GM18508 (cell line): ENCODE measurements around the gene TUBGCP6.

ENCODE experiments used
- ATAC-seq: cut with Tn5 transposase; IDR thresholded peaks from one replicate; pipeline ENCODE4 v1.9.1; 2021; ENCODE audit warnings: moderate number of reproducible peaks; ENCODE audit not compliant: insufficient read depth, unreplicated experiment

The TUBGCP6 gene

GRCh38 chr22:50186181-50186714, 58.6 kb downstream of the TUBGCP6 start:
- no peak for ATAC-seq

DNA sequence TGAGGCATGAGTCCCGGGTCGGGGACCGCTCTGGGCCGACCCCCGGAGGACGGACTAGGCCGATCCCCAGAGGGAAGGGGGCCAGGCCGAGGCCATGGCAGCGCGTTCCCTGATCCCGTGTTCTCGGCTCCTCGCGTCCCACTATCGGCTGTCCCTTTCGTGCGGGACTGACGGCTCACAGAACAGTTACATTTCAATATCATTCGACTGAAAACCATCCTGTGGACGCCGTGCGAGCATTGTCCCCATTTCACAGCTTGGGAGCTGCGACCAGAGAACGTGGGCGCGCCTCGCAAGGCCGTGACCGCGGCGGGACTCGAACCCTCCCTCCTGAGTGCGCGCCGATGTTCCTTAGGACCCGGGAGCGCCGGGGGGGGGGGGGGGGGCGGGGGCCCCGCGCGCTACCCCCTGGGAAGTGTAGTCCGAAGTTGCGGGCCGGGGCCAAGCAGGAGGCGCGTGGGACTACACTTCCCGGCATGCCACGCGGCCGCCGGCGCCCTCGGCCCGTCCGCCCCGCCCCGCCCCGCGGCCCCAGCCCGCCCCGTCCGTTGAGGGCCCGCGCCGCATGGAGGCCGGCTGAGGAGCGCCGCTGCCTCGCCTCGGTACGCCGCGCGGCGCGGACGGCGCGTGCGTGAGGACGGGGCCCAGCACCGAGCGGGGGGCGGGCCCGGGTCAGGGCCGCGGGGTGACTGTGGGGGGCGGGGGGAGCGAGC, 59.3 kb downstream of the TUBGCP6 start, which contains the start of gene TRABD:
Gene TRABD, plus strand, starts transcription at position 539 of the 713 bp plus-strand sequence. CDS start 7,148 bp downstream, outside the sequence.
- ATAC-seq = no peak

DNA sequence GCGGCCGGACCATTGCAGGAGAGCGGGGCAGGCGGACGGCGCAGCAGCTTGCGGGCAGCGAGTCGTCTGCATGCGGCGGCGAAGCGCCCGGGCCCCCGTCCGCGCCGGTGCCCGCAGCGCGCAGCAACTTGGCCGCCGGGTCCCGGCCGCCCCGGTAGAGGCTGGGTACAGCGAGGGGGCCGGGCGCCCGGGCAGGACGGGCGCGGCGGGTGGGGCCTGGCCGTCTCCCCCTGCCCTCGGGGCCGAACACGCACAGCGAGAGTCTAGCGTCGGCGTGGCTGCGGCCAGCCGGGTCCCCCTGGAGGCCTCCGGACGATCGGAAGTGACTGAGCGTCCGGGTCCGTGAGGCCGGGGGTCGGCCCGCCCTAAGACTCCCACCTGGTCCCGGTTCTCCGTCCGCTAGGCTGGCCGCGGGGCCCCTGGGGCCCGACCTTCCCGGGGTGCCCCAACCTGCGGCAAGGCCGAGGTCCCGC, 59.9 kb downstream of the TUBGCP6 start:
- no peak for ATAC-seq

DNA sequence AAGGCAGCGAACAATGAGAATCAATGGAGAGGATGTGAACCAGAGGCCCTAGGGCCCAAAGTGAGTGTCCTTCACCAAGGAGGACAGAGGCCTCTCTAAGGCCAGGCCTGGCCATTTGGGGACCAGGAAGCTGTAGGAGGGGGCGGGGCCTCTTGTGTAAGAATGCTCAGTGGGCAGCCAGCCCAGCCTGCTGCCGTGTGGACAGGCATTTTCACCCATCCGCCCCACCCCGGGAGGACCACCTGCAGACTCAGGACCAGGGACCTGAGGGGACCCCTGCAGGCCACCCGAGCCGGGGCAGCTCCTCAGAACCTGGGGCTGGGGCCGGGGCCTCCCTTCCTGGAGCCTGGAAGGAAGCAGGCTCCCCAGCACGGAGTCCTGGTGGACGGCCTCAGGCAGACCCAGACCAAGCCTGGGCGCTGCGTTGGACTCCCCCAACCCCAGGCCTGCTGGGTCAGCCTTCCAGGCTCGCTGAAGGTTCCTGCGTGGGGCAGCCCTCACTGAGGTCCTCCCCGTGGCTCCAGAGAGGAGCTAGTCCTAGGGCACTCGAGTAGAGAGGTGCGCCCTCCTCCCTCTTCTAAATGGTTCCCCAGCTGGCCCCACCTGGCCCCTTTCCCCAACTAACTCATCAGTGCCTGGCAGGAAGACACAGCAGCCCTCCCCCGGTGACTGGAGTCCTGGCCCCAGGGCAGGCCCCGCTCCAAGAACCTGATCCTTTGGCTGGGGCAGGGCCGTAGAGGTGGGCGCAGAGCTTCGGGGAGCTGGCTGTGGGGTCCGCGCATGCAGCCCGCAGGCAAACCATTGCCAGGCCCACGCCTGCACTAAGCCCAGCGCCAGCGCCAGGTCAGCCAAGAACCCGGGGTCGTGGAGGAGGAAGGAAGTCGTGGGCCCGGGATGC, 60.6 kb downstream of the TUBGCP6 start:
- ATAC-seq = no peak

DNA sequence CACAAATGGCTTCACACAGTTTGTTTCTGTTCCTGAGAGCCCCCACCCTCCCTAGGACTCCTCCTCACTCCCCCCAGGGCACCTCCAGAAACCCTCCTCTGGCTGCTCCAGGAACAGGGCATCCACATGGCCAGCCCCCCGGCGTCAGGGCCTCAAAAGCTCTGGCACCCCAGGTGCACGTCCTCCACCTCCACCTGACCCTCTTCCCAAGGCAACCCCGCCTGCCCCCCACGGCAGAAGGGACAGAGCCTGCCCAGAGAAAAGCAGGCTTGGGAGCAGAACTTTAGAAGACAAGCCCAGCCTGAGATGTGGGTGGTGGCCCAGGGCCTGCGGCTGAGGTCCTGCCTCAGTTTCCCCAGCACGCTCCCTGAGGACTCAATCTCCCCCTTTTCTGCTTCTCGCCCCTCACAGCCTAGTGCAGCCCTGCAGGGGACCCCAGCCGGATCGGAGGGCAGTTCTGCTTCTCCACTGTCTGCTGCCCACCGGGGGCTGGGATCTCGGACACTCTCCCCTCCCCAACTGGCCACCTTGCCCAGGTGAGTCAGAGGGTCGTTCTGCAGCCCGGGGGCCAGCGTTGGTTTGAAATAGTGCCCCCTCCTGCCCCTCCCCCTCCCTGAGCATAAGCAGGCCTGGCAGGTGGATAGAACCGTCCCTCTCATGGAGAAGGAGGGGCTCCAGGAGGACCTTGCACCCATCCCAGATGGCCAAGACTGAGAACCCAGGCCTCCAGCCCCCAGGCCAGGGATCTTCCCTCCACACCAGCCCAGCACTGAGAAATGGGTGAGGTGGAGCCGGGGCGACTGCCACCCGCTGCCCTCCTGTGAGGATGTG, 61.5 kb downstream of the TUBGCP6 start:
- ATAC-seq = no peak

DNA sequence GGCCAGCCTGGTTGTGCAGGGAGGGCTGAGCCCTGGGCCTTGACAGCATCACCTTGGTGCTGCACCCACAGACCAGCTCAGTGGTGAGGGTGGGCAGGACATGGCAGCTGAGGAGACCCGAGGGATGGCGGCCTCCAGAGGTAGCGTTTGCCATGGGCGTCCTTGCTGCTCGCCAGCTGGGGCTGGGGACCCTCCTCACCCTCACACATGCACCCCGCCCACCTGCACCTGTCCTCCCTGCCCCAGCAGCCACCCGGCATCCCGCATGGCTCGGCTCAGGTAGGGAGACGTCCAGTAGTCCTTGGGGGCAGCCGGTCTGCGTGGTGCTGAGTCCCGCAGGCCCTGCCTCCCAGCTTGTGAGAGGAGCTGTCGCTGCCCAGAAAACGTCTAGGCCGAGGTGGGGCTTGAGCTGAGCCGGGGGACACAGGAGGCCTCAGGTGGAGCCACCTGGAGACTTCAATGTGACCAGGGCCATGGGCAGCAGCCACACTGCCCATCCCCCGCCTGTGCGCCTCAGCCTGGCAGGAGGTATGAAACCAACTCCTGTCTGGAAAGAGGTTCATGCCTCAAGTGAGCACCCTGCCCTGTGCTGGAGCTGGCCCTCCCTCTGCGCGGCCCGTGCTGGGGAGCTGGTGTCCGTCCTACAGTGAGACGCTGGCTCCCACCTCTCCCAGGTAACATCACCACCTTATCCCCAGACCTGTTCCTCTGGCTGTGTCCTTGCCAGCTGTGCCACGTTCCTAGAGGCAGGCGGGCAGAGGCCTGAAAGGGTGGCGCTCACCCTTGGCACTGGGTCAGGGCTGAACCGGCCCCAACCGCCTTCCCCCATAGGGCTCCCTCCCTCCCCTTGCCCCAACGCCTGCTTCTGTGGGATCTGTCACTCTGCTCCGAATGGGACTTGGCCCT, 62.4 kb downstream of the TUBGCP6 start:
- no peak for ATAC-seq

GRCh38 chr22:50180727-50181521, 63.9 kb downstream of the TUBGCP6 start:
- ATAC-seq = no peak

GRCh38 chr22:50179937-50180726, 64.7 kb downstream of the TUBGCP6 start:
- no peak for ATAC-seq

GRCh38 chr22:50178871-50179869, 65.7 kb downstream of the TUBGCP6 start:
- ATAC-seq = no peak

DNA sequence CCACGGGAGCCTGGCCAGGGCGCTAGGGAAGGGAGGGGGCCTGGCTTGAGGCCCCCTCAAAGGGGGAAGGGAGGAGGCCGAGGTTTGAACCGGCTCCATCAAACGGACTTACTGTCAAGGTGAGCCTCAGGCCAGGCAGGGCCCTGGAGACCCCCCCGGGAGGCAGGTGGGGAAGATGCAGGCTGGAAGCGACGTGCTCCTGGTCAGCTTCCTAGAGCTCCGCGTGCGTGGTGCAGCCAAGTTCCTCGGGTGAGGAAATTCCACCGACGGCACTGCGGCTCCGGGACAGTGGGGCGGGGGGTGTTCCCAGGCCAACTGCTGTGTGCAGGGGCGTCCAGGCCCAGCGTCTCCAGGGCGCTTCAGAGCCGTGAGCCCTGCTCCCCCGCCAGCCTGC, 66.4 kb downstream of the TUBGCP6 start:
- ATAC-seq = no peak

DNA sequence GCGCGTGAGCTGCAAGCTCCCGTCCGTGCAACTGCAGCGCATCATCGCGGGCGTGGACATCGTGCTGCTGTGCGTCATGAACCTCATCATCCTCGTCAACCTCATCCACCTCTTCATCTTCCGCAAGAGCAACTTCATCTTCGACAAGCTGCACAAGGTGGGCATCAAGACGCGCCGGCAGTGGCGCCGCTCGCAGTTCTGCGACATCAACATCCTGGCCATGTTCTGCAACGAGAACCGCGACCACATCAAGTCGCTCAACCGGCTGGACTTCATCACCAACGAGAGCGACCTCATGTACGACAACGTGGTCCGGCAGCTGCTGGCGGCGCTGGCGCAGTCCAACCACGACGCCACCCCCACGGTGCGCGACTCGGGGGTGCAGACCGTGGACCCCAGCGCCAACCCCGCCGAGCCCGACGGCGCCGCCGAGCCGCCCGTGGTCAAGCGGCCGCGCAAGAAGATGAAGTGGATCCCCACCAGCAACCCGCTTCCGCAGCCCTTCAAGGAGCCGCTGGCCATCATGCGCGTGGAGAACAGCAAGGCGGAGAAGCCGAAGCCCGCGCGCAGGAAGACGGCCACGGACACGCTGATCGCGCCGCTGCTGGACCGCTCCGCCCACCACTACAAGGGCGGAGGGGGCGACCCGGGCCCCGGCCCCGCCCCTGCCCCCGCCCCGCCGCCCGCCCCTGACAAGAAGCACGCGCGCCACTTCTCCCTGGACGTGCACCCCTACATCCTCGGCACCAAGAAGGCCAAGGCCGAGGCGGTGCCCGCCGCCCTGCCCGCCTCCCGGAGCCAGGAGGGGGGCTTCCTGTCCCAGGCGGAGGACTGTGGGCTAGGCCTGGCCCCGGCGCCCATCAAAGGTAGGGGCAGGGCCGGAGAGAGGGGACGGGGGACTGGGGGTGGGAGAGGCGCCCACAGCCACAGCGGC, 67.0 kb downstream of the TUBGCP6 start:
- no peak for ATAC-seq

- ATAC-seq = no peak
These were observed 67.8 kb downstream of the TUBGCP6 start for GRCh38 chr22:50176850-50177536.

DNA sequence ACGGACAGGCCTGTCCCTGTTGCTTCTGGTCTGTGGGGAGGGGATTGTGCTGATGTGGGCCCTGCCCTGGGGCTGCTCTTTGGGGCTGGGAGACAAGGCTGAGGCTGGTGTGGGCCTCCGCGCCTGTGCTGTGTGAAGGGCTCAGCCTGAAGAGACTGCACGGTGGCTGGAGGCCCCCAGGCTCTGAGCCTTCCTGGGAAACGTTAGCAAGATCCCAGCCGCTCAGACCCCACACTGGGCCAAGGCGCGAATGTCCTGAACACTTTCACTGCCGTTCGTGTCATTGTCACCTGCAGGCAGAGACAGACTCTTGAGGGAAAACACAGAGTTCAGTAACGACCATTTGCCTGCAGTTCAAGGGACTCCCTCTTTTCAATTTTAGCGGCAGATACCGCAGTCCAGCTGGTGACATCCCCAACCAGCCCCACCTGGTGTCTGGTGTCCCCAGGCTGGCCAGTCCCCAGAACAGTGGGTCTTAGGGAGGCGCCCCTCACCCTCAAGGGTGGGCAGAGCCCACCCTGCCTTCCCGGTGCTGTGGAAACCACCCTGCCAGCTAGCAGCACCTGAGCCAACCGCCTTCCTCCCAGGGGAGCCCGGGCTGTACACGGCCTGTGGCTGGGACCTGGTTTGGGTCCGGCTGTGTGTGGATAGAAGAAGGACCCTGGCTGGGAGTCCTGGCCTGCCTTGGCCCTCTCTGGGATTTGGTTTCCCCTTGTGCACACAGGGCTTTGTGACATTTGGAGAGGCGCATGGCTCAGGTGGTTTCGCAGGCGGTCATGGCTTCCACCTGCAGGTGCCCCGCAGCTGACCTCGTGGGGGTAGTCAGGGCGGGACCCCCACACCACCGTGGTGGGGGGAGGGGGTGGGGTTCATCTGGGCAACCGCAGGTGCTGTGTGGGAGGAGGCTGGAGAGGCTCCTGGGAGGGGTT, 68.6 kb downstream of the TUBGCP6 start:
- ATAC-seq = no peak

DNA sequence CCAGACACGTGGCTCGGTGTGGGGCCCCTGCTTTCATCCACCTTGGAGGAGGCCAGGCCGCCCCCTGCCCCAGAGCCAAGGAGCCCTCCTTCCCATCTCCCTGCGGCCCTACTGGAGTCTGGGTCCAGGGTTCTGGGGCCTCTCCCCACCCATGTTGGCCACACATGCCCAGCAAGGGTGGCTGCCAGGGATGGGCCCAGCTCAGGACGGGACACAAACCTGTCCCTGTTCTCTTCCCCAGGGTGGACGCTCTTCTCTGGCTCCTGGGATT, 69.7 kb downstream of the TUBGCP6 start:
- ATAC-seq = no peak
